Testis (tissue), 3 donors: ENCODE measurements around the gene TLE3. TPM values are rescaled to one million over a fixed set of nuclear protein-coding genes. Genes with fewer than 3 reads are reported as not detected.

Source experiments
- DNase-seq: peaks from one replicate; pipeline ENCODE4 v3.0.0-alpha.2; 2019
- H3K27ac ChIP-seq, 2 donors: fragments of 200-600 bp; sonication (generic); one replicate each; pipeline ENCODE4 v1.5.1; 2019
- H3K27me3 ChIP-seq: fragments of 200-600 bp; sonication (generic); one replicate; pipeline ENCODE4 v1.5.1; 2019
- H3K36me3 ChIP-seq: fragments of 200-600 bp; sonication (generic); one replicate; pipeline ENCODE4 v1.5.1; 2017; ENCODE audit warnings: low read depth; ENCODE audit errors: missing control alignments
- H3K4me1 ChIP-seq: fragments of 200-600 bp; sonication (generic); one replicate; pipeline ENCODE4 v1.5.1; 2019
- H3K4me3 ChIP-seq, 2 donors: fragments of 200-600 bp; sonication (generic); one replicate each; pipeline ENCODE4 v1.5.1; 2017 to 2019
- H3K9me3 ChIP-seq: fragments of 200-600 bp; sonication (generic); one replicate; pipeline ENCODE4 v1.5.1; 2017
- CTCF ChIP-seq, 3 experiments: fragments of 450-650 bp in 2 of 3; fragments of 200-600 bp in 1 of 3; sonication (generic) in 1 of 3; IDR thresholded peaks; one replicate each; pipeline ENCODE4 v1.5.1; 2016 to 2019; ENCODE audit warnings: antibody characterized with exemption in 3 of 3, mild to moderate bottlenecking in 2 of 3, moderate library complexity in 1 of 3
- POLR2A ChIP-seq: fragments of 450-650 bp; IDR thresholded peaks from one replicate; pipeline ENCODE4 v1.6.1; 2017; ENCODE audit warnings: antibody characterized with exemption, mild to moderate bottlenecking, moderate library complexity
- WGBS, 2 donors: methylation state at CpG; one replicate each; pipeline ENCODE4 v1.1.5; 2018; 5-methylcytosine and 5-hydroxymethylcytosine counted together
- intact Hi-C: fragments of 100-400 bp; cut with DNase I; formaldehyde crosslinking; loops from one replicate; pipeline ENCODE4 v1.15.1; 2023; ENCODE audit warnings: low total_unique reads
- polyA plus RNA-seq: library from polyadenylated mRNA; stranded (reverse); fragments of 350-450 nt; fragmentation: Illumina TruSeq; extraction: RNeasy Lipid Tissue Mini Kit (QIAGEN cat#74804); gene quantifications from one replicate; pipeline ENCODE4 v1.2.3, GENCODE V29; 2014; ENCODE audit warnings: low read depth, low replicate concordance; ENCODE audit not compliant: insufficient read depth
- total RNA-seq, 2 donors: library from RNA; depleted of rRNA; stranded (reverse); fragments of >200 nt; gene quantifications; one replicate each; pipeline ENCODE4 v1.2.3, GENCODE V29; 2016

TLE3 gene
- total and polyA plus RNA-seq, 3 donors from 2014 or later: 60.5 to 139 (median 99.5) TPM

- Histone ChIP-seq H3K27ac (no peak overlapping the region), H3K4me1 (peaks cover 48% of the 10 kb centered on the region), H3K9me3 (no peaks in the 10 kb centered on the region), H3K27me3 (no peaks in the 10 kb centered on the region), H3K4me3 (no peak overlapping the region), H3K36me3 (no peaks in the 10 kb centered on the region)
- WGBS, 2 donors: 80 to 82% methylated on average over 12 of the region's 12 CpGs
- intact Hi-C loops: no loop called here
- no peak for TF ChIP-seq CTCF (IDR thresholded peaks at IDR 0.05)
- TF ChIP-seq POLR2A: no peak
- no peak for DNase-seq
These were observed 5.8 kb downstream of the TLE3 start for GRCh38 chr15:70091726-70092463.

GRCh38 chr15:70090436-70091296 is 7.1 kb downstream of the TLE3 start:
- Histone ChIP-seq H3K36me3 (no peaks in the 10 kb centered on the region), H3K9me3 (no peaks in the 10 kb centered on the region), H3K27ac (no peak overlapping the region), H3K27me3 (no peaks in the 10 kb centered on the region), H3K4me1 (peaks cover 48% of the 10 kb centered on the region), H3K4me3 (no peak overlapping the region)
- no peak for TF ChIP-seq CTCF (IDR thresholded peaks at IDR 0.05)
- TF ChIP-seq POLR2A: no peak
- DNase-seq: no peak
- intact Hi-C loops: no loop called here
- 91 to 94% methylated on average over 8 of the region's 8 CpGs for WGBS, 2 donors

- peaks cover 41% of the 10 kb centered on the region for H3K4me1 ChIP-seq
- H3K27ac ChIP-seq: no peak overlapping the region
- no peak overlapping the region for H3K4me3 ChIP-seq
- no peak for DNase-seq
- WGBS, 2 donors: 46 to 47% methylated on average over 6 of the region's 6 CpGs
- no peaks in the 10 kb centered on the region for H3K36me3 ChIP-seq
- intact Hi-C loops: no loop called here
- H3K9me3 ChIP-seq: no peaks in the 10 kb centered on the region
- TF ChIP-seq CTCF (IDR thresholded peaks at IDR 0.05) (no peak), POLR2A (no peak)
- no peaks in the 10 kb centered on the region for H3K27me3 ChIP-seq
These were observed 8.1 kb downstream of the TLE3 start for GRCh38 chr15:70089692-70089971.

GRCh38 chr15:70088887-70089691 is 8.6 kb downstream of the TLE3 start:
- intact Hi-C loops: no loop called here

More at GRCh38 chr15:70088887-70089691, 8.6 kb downstream of the TLE3 start:
- Histone ChIP-seq H3K9me3 (no peaks in the 10 kb centered on the region), H3K27ac (no peak overlapping the region), H3K36me3 (no peaks in the 10 kb centered on the region), H3K4me1 (peaks cover 36% of the 10 kb centered on the region), H3K27me3 (no peaks in the 10 kb centered on the region), H3K4me3 (no peak overlapping the region)
- TF ChIP-seq CTCF (IDR thresholded peaks at IDR 0.05) (no peak), POLR2A (no peak)
- WGBS, 2 donors: 50 to 59% methylated on average over 18 to 23 of the region's 23 CpGs
- peak; percentile 32 for DNase-seq
